ENCODE data around the gene PIWIL1.

The PIWIL1 gene

GRCh38 chr12:130338794-130339601 lies 1.3 kb downstream of the PIWIL1 start:
- DNase-seq, result no peak

- no peak for DNase-seq
These were observed 2.3 kb downstream of the PIWIL1 start for GRCh38 chr12:130339951-130340350.

- DNase-seq, result no peak
These were observed 4.8 kb downstream of the PIWIL1 start for GRCh38 chr12:130342442-130342841.

GRCh38 chr12:130342842-130343241 lies 5.2 kb downstream of the PIWIL1 start:
- no peak for DNase-seq

GRCh38 chr12:130344529-130344928 lies 6.8 kb downstream of the PIWIL1 start:
- DNase-seq, result no peak

GRCh38 chr12:130345292-130345691 lies 7.6 kb downstream of the PIWIL1 start:
- DNase-seq, result no peak

- DNase-seq, result no peak
These were observed 9.9 kb downstream of the PIWIL1 start for GRCh38 chr12:130347588-130347987.

GRCh38 chr12:130350715-130351114 lies 13.0 kb downstream of the PIWIL1 start:
- DNase-seq, result no peak

- DNase-seq, result no peak
These were observed 13.6 kb downstream of the PIWIL1 start for GRCh38 chr12:130351326-130351725.

GRCh38 chr12:130353081-130353480 lies 15.4 kb downstream of the PIWIL1 start:
- DNase-seq, result no peak

- DNase-seq, result no peak
These were observed 16.7 kb downstream of the PIWIL1 start for GRCh38 chr12:130354407-130354806.

GRCh38 chr12:130356222-130356621 lies 18.5 kb downstream of the PIWIL1 start:
- DNase-seq, result no peak

GRCh38 chr12:130357241-130357640 lies 19.6 kb downstream of the PIWIL1 start:
- DNase-seq, result no peak

- DNase-seq, result no peak
These were observed 20.1 kb downstream of the PIWIL1 start for GRCh38 chr12:130357729-130358330.

- DNase-seq, result no peak
These were observed 24.4 kb downstream of the PIWIL1 start for GRCh38 chr12:130362060-130362459.

- DNase-seq, result no peak
These were observed 26.9 kb downstream of the PIWIL1 start for GRCh38 chr12:130364578-130364977.

GRCh38 chr12:130366159-130366558 lies 28.5 kb downstream of the PIWIL1 start:
- no peak for DNase-seq

- no peak for DNase-seq
These were observed 29.3 kb downstream of the PIWIL1 start for GRCh38 chr12:130367003-130367402.

GRCh38 chr12:130367523-130367922 lies 29.8 kb downstream of the PIWIL1 start:
- no peak for DNase-seq

GRCh38 chr12:130369816-130370215 lies 32.1 kb downstream of the PIWIL1 start:
- no peak for DNase-seq

GRCh38 chr12:130371296-130371695 lies 33.6 kb downstream of the PIWIL1 start:
- DNase-seq, result no peak

- no peak for DNase-seq
These were observed 35.2 kb downstream of the PIWIL1 start for GRCh38 chr12:130372936-130373335.

- DNase-seq, result no peak
These were observed 36.4 kb downstream of the PIWIL1 start for GRCh38 chr12:130374083-130374482.

Data from EL (cell line).